Transverse colon (tissue), 3 donors: Measurements from ENCODE around the gene CAV2.

Experiments used
- EP300 ChIP-seq: sonication (generic); formaldehyde crosslinking; IDR thresholded peaks from one replicate; pipeline ENCODE4 v1.6.1; 2017; ENCODE audit warnings: antibody characterized with exemption, low read depth
- TF ChIP-seq, protein P1 (sequence below), 5 experiments: fragments of 200-600 bp in 3 of 5; fragments of 450-650 bp in 2 of 5; sonication (generic) in 3 of 5; IDR thresholded peaks; 1 replicate in 2 of 5; 2 replicates in 3 of 5; pipeline ENCODE4 v1.5.1; 2016 to 2017; ENCODE audit warnings: antibody characterized with exemption in 5 of 5, inconsistent platforms in 3 of 5, mild to moderate bottlenecking in 2 of 5, moderate library complexity in 1 of 5

DNA sequence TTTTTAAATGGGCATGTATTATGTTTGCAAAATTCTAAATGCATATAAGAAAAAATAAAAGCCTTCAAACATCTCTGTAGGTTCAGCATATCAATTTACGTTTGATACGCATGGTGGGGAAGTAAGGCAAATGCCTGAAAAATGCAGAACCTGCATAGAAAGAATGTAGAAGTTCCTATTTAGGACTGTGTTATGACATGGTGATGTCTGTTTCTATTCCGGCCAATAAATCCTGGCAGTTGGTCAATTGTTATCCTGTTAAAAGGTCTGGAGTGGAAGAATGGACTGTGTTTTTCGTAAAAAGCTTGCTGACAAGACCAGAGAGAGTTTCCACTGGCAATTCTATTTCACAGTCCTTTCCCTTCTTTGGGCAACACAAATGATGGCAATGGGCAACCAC lies 49.6 kb upstream of the CAV2 start:
- TF ChIP-seq, protein P1, sequence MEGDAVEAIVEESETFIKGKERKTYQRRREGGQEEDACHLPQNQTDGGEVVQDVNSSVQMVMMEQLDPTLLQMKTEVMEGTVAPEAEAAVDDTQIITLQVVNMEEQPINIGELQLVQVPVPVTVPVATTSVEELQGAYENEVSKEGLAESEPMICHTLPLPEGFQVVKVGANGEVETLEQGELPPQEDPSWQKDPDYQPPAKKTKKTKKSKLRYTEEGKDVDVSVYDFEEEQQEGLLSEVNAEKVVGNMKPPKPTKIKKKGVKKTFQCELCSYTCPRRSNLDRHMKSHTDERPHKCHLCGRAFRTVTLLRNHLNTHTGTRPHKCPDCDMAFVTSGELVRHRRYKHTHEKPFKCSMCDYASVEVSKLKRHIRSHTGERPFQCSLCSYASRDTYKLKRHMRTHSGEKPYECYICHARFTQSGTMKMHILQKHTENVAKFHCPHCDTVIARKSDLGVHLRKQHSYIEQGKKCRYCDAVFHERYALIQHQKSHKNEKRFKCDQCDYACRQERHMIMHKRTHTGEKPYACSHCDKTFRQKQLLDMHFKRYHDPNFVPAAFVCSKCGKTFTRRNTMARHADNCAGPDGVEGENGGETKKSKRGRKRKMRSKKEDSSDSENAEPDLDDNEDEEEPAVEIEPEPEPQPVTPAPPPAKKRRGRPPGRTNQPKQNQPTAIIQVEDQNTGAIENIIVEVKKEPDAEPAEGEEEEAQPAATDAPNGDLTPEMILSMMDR (IDR thresholded peaks at IDR 0.05), result no peak
- no peak for TF ChIP-seq EP300
